ENCODE results near the gene EMX1.

EMX1 gene

DNA sequence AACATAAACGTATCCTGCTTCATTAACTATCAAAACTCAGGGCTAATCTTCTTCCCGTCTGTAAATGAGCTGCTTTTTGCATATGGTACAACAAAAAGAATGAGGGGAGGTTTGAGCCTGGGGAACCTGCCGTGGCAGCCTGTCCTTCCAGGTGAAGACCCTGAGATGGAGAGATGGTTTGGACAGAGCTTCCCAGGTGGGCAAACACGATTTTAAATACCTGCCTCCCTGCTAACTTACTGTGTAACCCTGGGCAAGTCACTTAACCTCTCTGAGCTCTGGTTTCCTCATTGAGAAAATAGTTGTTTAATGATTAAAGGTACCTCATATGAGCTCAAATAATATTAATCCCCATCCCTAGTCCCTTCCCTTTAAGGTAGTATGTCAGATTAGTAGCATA, 9.0 kb downstream of the EMX1 start:
- no peak for DNase-seq

DNA sequence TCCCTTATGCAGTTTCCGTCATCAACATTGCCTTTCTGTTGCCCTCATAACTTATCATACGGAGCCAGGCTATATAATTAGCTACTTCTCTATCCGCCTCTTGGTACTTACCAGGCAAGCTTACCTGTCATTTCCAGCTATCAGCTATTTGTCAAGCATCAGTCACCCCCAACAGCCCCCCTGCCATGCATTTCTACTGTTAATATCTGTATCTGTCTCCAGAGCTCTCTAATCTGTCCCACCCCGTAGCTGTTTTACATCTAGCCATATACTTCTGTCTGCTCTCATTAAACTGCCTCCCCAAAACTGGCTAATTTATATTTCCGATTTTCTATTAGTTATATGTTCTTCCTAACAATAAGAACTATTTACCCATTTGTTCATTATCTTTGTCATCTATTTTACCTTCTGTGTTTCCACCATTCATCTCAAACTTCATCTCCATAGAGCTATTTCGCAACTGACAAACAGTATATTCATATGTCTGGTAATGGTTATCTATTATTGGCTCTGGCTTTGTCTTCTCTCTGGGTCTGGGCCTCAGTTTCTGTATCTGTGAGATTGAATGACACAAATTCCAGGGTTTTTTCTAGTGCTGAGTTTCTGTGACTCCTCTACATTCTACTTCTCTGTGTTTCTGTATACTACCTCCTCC, 9.6 kb downstream of the EMX1 start:
- DNase-seq, result no peak

DNA sequence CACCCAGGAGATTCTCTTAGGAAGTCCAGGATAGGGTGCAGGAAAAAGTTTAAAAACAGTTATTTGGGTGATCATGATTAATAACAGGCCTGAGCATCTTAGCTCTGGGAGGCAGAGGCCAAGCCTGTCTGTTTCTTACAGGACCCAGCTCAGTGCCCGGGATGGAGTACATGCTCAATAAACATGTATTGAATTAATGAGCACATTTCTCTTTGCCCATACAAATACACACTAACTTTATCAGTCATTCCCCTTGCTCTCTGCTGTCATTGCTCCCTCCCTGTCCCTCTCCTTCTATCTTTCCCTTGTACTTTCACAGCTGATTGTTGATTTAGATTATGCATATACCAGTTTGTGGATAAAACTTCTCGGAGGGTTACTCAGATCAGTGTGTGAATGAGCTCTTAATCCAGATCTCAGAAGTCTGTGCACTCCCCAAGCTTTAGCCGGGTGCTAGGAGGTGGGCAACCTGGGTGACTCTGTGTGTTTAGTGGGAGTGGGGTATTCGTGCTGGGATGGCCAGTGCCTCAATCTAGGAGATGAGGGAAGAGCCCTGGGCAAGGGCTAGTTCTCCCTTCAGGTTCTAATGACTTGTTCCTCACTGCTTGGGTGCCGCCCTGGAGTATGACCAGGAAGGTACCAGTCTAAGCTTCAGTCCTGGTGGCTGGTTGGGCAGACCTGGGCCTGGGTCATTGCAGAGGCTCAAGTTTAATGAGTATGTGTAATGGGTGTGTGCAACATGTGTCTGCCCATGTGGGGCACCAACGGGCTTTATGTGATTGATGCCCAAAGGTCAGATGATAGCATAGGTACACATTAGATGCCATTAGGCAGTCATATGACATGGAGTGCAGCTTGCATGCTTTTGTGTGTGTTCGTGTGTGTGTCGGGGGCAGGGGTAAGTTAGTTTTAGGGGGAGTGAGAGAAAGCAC, 10.6 kb downstream of the EMX1 start:
- DNase-seq, result peak; percentile 8

DNA sequence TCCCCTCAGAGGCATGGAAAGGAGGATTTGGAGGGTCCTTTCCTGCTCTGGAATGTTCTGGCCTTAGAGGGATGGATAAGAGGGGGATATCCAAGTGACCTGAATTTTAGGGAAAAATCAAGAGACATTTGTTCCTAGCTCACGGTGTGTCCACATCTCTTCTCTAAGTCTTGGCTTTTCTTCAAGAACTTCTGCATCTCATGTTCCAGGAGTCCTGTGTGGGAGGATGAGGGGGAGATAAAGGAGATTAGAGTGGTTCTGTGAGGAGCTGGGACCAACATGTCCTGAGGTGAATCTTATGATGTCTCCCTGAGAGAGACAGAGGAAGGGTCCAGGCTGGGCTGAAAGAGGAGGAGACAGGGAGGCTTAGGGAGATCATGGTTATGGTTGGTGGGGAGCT, 11.7 kb downstream of the EMX1 start:
- DNase-seq, result no peak

DNA sequence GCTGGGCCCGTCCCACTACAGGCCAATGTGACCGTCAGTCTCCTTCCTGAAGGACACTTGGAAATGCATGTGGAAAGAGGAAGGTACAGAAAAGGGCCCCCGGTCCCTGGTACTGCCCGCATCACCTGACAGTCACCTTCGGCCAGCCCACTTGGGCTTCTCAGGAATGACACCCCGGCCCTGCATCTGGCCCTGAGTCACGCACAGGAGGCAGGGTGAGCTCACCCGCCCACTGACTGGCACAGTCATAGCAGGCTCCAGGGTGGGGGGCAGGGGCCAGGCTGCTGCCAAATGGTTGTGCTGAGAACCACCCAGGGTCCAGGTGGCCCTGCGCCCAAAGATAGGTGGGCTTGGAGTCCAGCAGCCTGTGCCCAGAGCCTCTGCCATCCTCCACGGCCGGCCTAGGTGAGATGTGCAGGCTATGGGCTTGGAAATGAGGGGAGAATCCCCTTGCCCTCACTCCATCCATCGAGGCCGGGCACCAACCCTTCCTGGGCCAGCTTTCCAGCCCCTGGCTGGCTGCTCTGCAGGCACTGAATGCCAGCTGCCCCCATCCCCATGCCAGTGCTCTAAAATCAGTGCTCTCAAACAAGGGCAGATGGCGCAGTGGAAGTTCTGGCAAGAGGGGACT, 14.1 kb downstream of the EMX1 start:
- DNase-seq, result no peak

DNA sequence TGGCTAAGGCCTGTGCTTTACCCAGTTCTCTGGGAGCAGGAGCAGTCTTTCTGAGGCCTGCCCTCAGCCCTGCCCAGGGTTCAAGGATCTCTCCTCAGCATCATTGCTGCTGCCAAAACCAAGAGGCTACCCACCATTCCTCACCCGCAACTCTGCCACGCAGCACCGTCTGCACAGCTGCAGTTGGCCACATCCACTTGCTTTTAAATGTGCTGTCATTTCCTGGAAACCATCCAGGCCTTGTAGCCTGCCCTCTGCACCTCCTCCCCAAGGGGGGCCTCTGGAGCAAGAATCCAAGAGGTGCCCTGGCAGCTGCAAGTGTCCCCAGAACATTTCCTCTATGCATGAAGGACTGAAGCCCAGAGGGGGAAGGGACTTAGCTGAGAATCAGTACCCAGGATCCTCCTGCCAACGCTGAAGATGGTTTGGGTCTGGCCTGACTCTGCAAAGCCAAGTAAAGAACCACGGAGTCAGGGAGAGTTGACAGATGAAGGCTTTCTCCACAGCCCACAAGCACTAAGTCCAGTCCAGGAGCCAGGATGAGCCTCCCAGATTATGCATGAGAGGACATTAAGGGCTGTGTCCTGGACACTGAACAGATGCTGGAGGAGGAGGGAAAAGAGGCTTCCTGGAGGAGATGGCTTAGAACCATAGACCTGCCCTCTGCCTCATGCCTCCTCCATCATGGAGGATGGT, 14.9 kb downstream of the EMX1 start:
- no peak for DNase-seq

DNA sequence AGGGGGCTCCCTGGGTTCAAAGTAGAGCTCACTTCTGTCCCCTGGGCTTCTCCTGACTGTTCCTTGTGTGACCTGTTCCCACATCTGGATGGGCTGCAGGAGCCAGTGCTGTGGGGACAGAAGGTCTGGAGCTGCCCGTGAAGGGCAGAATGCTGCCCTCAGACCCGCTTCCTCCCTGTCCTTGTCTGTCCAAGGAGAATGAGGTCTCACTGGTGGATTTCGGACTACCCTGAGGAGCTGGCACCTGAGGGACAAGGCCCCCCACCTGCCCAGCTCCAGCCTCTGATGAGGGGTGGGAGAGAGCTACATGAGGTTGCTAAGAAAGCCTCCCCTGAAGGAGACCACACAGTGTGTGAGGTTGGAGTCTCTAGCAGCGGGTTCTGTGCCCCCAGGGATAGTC, 15.5 kb downstream of the EMX1 start:
- DNase-seq, result no peak

DNA sequence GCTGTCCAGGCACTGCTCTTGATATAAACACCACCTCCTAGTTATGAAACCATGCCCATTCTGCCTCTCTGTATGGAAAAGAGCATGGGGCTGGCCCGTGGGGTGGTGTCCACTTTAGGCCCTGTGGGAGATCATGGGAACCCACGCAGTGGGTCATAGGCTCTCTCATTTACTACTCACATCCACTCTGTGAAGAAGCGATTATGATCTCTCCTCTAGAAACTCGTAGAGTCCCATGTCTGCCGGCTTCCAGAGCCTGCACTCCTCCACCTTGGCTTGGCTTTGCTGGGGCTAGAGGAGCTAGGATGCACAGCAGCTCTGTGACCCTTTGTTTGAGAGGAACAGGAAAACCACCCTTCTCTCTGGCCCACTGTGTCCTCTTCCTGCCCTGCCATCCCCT, 15.9 kb downstream of the EMX1 start:
- no peak for DNase-seq

DNA sequence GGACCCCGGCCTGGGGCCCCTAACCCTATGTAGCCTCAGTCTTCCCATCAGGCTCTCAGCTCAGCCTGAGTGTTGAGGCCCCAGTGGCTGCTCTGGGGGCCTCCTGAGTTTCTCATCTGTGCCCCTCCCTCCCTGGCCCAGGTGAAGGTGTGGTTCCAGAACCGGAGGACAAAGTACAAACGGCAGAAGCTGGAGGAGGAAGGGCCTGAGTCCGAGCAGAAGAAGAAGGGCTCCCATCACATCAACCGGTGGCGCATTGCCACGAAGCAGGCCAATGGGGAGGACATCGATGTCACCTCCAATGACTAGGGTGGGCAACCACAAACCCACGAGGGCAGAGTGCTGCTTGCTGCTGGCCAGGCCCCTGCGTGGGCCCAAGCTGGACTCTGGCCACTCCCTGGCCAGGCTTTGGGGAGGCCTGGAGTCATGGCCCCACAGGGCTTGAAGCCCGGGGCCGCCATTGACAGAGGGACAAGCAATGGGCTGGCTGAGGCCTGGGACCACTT, 16.4 kb downstream of the EMX1 start:
- DNase-seq, result no peak

DNA sequence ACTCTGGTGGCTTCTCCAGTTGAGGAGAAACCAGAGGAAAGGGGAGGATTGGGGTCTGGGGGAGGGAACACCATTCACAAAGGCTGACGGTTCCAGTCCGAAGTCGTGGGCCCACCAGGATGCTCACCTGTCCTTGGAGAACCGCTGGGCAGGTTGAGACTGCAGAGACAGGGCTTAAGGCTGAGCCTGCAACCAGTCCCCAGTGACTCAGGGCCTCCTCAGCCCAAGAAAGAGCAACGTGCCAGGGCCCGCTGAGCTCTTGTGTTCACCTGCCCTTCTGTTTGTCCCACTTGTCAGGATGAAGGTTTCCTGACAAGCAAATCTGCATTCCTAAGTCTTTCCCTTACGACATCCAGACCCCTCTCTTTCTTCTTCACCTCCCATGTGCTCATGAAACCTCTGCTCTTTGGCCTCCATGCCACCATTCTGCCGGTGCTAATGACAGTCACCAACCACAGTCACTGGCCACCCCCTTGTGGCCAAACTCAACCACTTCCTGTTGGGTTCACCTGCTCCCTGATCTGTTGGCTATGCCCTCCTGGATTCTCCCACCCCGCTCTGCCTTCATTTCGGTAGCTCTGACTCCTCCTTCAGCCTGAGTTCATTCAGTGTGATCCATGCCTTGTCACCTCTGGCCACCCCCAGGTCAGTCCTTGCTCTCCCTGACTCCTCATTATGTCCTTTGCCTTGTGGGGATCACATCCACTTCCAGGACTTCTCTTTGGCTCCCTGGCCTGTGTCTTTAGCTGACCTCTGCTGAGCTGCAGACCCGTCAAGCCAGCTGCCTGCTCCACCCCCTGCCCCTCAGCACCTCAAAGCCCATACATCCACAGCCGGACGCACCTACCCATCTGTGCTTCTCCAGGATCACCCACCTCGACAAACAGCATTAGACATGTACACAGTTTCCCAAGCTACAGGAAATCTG, 17.6 kb downstream of the EMX1 start:
- DNase-seq, result no peak

DNA sequence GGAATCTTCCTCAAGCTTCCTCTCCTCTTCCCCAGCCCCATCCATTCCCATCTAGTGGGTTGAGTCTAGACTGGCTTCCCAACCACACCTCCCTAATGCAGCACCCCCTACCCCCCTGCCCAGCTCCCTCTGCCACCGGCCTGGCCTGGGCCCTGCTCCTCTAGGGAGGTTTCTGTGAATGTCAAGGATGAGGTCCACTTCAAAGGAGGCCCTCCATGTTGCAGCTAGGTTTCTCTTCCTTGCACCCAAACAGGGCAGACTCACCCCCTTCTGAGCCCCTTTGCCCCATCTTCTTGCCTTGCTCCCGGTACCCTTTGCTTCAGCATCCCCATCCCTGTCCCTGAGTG, 18.3 kb downstream of the EMX1 start:
- no peak for DNase-seq

DNA sequence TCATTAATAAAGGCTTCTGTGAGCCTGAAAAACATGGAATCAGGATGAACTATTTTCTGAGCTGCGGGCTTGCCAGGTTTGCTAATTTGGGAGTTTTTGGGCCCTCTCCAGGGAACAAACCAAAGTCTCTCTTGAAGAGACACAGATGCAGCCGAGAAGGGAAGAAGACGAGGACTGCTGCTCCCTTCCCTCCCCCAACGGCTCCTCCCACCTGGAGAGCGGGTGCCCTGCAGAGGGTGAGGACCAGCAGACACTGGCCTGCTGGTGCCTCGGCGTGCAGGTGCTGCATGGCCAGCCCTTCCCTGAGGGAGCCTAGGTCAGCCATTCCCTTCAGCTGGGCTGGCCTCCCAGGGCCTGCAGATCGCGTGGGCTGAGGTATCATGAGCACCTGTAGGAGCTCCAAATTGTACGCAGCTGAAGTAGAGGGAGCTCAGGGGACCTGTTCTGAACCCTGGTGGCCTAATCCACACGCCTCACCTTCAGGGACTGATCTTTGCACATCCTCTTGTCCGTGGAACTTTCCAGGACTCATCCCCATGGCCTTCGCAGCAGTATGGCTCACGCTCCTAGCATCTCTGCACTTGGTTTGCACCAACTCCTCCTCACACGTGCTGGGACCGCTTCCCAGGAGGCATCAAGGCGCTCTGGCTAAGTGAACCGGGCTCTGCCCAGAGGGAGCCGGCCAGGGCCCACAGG, 19.5 kb downstream of the EMX1 start:
- no peak for DNase-seq

DNA sequence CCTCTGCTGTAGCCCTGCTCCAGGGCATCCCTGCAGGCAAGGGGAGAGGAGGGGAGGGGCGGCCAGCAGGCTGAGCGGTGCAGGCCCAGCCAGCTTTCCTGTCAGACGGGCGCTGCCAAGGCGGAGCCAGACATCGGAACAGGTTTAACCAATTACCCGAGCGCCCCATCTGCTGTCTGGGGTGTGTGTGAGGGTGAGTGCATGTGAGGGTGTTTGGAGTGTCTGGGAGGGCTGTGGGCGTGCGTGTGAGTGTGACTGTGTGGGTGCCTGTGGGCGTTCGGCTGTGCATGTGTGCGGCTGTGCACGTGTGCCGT, 20.0 kb downstream of the EMX1 start:
- DNase-seq, result no peak

DNA sequence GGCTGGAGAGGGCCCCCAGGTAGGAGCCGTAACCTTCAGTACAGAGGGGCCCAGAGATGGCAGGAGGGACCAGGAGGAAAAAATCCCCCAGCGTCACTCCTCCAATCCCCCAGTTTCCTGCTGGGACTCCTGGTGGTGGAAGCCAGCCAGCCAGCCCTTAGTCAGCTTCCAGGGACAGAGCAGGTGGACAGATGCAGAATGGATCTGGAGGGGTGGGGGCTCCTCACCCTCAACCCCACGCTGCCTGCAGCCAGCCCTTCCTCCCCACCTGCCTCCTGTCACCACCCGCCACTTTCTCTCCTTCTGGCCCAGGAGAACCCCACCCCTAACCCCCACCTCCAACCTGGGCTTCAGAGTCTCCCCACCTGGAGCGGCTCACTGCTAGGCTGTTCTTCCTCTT, 21.1 kb downstream of the EMX1 start:
- DNase-seq, result no peak

DNA sequence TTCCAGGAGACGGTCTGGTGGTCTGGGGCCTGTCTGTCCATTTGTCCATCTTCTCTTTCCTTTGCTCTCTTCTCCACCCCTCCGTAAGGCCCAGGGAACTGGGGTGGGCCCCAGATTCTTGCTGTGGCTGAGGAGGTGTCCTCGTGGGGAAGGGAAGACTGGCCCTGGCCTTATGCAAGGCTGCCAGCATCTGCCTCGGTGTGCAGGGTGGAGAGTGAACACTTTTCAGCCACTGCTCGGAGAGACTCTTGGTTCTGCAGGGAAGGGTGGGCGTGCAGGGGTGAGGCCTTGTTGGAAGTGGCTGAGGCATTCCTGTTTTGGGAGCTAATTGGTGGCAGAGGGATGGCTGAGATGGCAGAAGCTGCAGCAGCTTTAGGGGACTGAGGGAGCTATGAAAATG, 23.0 kb downstream of the EMX1 start:
- DNase-seq, result no peak

DNA sequence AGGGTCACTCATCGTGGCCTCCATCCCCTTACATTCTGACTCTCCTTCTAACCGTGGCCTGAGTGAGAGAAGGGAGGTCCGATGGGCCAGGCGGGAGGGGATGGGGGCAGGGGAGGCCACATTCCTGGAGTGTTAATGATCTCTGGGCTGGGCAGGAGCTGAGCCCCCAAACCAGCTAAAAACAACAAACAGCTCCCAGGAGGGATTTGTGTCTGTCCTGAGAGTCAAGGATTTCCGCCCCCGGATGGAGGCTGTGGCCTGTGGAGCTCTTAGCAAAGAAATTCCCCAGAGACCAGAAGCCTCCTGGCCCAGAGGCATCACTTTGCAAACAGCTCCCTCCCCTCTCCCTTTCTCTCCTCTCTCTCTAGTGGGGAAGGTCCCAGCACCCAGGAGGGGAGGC, 23.5 kb downstream of the EMX1 start:
- DNase-seq, result no peak

DNA sequence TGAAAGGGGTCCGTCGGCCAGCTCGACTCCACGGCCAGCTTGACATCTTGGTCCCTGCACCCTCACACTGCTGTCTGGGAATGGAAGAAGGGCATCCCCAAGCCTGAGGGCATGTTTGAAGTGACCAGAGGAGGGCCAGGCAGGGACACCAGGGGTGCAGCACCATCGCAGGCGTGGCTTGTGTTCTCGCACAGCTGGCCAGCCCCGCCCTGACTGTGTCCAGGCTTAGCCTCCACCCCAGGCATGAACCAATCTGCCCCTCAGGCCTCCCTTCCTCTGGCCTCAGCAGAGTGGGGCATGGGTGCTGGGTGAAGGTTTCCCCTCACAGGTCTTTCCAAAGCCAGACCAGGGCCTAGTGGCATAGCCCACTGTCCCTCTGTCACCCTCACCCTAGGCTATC, 25.0 kb downstream of the EMX1 start:
- DNase-seq, result no peak

DNA sequence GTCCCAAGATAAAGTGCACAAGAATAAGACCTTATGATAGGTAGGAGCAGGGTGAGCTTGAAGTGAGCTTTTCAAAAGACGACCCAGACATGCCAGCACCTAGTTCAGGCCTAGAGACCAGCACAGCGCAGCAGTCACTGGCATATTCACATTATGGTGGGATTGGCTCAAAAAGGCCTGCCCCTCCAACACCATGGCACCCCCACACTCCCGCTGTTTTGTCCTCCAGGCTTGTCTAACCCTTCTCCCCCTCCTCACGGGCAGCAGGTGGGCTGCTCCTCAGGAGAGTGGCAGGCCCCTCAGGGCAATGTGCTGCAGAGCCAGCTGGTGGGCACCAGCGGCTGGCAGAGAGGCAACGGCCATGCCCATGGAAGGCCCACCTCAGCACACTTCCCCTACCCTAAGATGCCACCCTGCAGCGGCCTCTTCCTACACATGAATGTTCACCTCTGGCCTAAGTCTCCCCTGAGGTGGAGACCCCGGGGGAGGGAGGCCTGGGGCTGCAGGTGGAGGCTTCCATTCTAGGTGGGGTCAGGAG, 25.6 kb downstream of the EMX1 start:
- DNase-seq, result no peak

DNA sequence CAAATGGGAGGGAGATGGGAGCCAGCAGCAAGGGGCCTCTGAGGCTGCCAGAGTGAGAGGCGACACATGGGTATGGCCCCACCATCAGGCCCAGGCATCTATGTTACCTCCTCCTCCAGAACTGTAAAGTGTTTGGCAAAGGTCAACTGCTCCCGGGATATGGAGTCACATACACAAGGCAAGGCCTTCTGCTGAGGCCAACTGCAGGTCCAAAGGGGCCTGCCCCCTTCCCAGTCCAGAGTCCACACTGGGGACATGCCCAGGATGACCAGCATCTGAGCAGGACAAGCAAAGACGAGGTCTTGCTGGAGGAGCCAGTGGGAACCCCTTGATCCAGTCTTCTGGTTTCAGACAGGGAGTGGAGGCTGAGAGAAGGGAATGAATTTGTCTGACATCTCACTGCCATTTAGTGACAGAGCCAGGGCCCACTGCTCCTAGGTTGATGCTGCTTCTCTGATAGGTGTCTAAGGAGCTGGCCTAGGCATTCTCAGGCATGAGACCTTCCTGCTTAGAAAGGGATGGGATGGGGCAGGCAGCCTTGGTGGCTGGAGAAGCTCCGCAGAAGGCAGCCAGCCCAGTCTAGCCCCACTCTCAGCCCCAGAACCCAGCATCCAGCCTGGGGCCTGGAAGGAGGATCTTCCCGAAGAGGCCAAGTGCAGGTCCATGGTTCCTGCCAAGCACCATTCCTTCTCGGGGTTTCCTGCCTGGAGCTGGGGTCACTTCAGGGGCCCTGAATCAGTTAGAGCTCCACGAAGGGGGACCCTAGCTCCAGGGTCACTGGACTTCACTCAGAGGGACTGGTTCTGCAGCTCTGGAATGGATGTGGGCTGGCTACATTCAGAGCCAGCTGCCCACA, 26.4 kb downstream of the EMX1 start:
- DNase-seq, result no peak

DNA sequence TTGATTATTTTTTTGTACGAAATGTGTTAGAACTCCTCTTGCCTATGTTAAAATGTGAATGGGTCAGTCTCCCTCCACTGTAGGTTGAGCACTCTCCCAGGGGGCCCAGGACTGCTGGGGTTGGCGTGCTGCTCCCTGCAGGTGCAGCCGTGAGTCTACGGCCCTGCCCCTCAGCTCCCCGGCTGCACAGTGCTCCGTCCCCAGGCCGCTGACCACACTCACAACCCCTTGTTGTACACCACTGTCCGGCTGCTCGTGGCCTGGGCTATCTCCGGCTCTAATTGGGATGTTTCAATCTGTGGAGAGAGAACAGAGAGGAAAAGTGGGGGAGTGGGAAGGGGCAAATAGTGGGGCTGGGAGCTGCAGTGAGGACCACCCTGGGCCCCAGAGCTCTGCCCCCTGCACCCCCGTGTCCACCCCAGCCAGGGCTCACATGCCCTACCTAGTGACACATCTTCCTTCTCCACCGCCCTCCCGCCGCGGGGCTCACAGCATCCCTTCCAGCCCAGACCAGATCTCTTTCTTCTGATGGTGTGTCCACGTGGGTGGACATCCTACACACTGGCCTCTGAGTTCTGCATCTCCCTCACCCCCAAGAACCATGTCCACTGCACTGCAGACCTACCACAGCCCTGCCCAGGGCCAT, 27.6 kb downstream of the EMX1 start:
- DNase-seq, result no peak
